T47D (cell line): ENCODE measurements around the gene CSTF3.
"Not testable (repeated sequence)": the region's sequence is repeated elsewhere in the genome, so short reads cannot be mapped to it uniquely, and the experiment has no call there.

ENCODE experiments used
- DNase-seq, 2 experiments: peaks; one replicate each; pipeline versions ENCODE4 v3.0.0 to v3.0.0-alpha.2; 2011 to 2012; ENCODE audit warnings: low read depth in 1 of 2, low spot score in 1 of 2
- JUND ChIP-seq: IDR thresholded peaks from 2 replicates; pipeline ENCODE4 v1.6.1; 2012; ENCODE audit warnings: low read depth
- in situ Hi-C: cut with HindIII; loops from 2 replicates; pipeline ENCODE4 v1.10.0; 2016; ENCODE audit warnings: low sequenced_read_pairs, low pct_unique_long_range_greater_than_20kb

The CSTF3 gene

GRCh38 chr11:33157103-33158027 is 3.9 kb downstream of the CSTF3 start:
- no peak for DNase-seq
- in situ Hi-C loops, result no loop called here
- TF ChIP-seq JUND, result no peak

DNA sequence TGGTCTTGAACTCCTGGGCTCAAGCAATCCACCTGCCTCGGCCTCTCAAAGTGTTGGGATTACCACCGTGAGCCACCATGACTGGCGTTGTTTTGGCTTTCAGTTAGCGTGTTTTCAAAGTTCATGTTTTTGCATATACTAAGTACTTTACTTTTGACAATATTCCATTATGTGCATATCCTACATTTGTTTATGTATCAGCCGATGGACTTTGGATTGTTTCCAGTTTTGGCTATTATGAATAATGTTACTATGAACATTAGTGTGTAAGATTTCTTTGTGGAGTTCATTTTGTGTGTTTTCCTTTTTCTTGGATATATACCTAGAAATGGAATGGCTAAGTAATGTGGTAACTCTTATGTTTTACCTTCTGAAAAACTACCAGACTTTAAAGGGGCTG is 9.9 kb downstream of the CSTF3 start:
- in situ Hi-C loops, result no loop called here
- no peak for DNase-seq
- no peak for TF ChIP-seq JUND

DNA sequence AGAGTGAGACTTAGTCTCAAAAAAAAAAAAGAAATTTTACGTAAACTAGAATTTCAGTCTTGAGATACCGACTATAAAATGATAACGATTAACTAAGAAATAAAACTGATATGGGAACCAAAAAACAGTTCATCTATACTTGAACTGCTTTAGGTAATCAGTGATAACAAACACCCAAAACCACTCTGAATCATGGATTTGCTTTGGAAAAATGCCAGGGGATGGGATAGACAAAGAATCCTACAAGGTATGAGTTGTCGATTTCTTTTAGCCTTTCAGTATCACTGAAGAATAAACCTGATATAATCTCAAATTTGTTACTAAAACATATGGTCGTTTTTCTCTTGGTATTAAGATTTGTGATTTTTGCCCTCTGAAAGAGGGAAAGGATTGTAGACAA is 13.7 kb downstream of the CSTF3 start:
- in situ Hi-C loops, result no loop called here
- DNase-seq, result no peak
- TF ChIP-seq JUND, result no peak

DNA sequence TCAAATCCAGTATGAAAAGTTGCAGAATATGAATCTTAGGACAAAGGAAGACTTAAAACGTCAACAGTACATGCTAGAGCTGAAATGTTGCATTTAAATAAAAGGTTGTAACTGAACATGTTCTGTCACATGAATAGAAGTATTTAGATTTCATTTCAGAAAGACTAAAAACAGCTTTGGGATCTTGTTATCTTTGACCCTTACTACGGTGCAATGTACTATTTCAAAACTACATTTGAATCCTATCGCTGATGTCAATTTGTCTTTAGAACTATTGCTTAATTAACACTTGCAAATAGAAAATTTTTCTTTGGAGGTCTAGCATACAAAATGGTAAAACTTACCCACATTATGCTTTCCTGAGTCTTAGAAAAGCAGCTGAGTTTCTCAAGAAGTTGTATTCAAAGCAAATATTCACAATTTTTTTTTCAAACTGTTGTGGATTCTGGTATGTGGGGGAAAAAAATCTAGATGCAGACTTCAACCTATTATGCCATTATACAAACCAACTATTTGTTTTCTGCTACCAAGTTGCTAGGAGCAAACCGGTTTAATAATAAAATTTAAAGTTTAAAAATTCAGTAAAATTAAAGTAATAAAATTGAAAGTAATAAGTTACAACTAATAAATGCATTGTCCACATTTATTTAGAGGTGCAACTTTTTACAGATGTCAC is 25.4 kb downstream of the CSTF3 start:
- DNase-seq, result no peak
- in situ Hi-C loops, result no loop called here
- no peak for TF ChIP-seq JUND

- no peak for TF ChIP-seq JUND
- no peak for DNase-seq
- in situ Hi-C loops, result no loop called here
Measured at GRCh38 chr11:33135216-33135615, 26.1 kb downstream of the CSTF3 start.

DNA sequence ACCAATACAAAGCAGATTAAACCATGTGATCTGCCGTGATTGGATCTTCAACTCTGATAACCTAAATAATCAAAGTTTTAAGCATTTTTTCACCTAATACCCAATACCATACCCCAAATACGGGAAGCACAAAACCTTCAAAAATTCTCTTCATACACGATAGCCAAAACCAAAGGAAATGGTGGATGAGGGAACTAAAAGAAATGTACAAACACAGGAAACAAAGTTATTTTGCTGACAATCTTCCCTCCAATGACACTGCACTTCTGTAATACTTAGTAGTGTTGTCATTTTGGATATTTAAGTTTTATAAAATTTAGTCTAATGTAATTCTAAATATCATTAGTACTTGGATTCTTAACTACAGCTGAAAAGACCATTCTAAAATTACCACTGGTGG is 27.0 kb downstream of the CSTF3 start:
- in situ Hi-C loops, result no loop called here
- DNase-seq, result no peak
- no peak for TF ChIP-seq JUND

DNA sequence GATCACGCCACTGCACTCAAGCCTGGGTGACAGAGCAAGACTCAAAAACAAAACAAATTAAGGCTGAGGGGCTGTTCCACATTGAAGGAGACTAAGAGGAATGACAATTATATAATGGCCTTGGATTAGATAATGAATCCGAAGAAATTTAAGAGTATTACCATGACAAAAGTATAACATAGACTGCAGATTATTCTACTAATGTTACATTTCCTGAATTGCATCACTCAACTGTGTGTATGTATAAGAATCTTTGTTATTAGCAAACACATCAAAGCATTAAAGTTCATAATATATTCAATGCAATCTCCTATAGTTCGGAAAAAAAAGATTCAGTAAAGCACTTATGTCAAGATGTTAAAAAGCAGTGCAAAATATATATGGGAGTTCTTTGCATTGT is 27.5 kb downstream of the CSTF3 start:
- in situ Hi-C loops, result no loop called here
- no peak for TF ChIP-seq JUND
- DNase-seq, result no peak

GRCh38 chr11:33132510-33132909 is 28.8 kb downstream of the CSTF3 start:
- no peak for TF ChIP-seq JUND
- in situ Hi-C loops, result no loop called here
- no peak for DNase-seq

- TF ChIP-seq JUND, result peak; percentile 38; the same call in 1 of the 2 replicates
- DNase-seq, result peak; percentile 4 to 90
- in situ Hi-C loops, result no loop called here
Measured at GRCh38 chr11:33128739-33129138, 32.5 kb downstream of the CSTF3 start.

- DNase-seq, result no peak
- in situ Hi-C loops, result no loop called here
- TF ChIP-seq JUND, result no peak
Measured at GRCh38 chr11:33125611-33126010, 35.7 kb downstream of the CSTF3 start.

- no peak for TF ChIP-seq JUND
- no peak for DNase-seq
- in situ Hi-C loops, result no loop called here
Measured at GRCh38 chr11:33125025-33125424, 36.3 kb downstream of the CSTF3 start.

- in situ Hi-C loops, DNase-seq: not testable (repeated sequence)
Measured at GRCh38 chr11:33122696-33123095, 38.6 kb downstream of the CSTF3 start.

- TF ChIP-seq JUND, result no peak
- in situ Hi-C loops, result no loop called here
- DNase-seq, result peak in 1 of 2 experiments; percentile 30
Measured at GRCh38 chr11:33116535-33116934, 44.7 kb downstream of the CSTF3 start.
